H1 (cell line): ENCODE results near the gene GPSM1. TPM values are rescaled to one million over a fixed set of nuclear protein-coding genes. Genes with fewer than 3 reads are reported as not detected.

Source experiments
- CTCF ChIA-PET: fragments of 300-600 bp; sonication (Branson Sonifier 250); formaldehyde crosslinking; loops from one replicate; lab custom pipeline; 2021; ENCODE audit not compliant: partially characterized antibody; lab: Charles Lee
- POLR2A ChIA-PET: fragments of 300-600 bp; sonication (Branson Sonifier 250); formaldehyde crosslinking; loops from one replicate; lab custom pipeline; 2021; ENCODE audit warnings: inconsistent platforms; ENCODE audit not compliant: partially characterized antibody; lab: Charles Lee
- DNase-seq, 2 experiments: peaks; one replicate each; pipeline versions ENCODE4 v3.0.0 to v3.0.0-alpha.2; 2010 to 2022; ENCODE audit warnings: low spot score in 2 of 2, low read depth in 1 of 2, mixed read lengths in 1 of 2
- FAIRE-seq: peaks from 2 replicates; lab custom pipeline; 2011; peaks lifted over from hg19 to GRCh38; lab: Jason Lieb, UNC
- H2AFZ ChIP-seq: 2 replicates; pipeline ENCODE4 v1.8.1; 2012; ENCODE audit warnings: low read length, inconsistent platforms
- H2AK5ac ChIP-seq: 2 replicates; pipeline ENCODE4 v1.6.1; 2013; ENCODE audit warnings: low read depth, low read length
- H2BK120ac ChIP-seq: replicated peaks from 2 replicates; pipeline ENCODE3; 2013; ENCODE audit warnings: low read depth, low read length, inconsistent platforms
- H2BK12ac ChIP-seq: 2 replicates; pipeline ENCODE4 v1.6.1; 2013; ENCODE audit warnings: low read depth, low read length
- H2BK15ac ChIP-seq: 2 replicates; pipeline ENCODE4 v1.6.1; 2013; ENCODE audit warnings: low read length
- H2BK20ac ChIP-seq: 2 replicates; pipeline ENCODE4 v1.6.1; 2013; ENCODE audit warnings: low read length
- H2BK5ac ChIP-seq: 2 replicates; pipeline ENCODE4 v1.6.1; 2013; ENCODE audit warnings: low read depth, low read length
- H3K14ac ChIP-seq: 2 replicates; pipeline ENCODE4 v1.6.1; 2013; ENCODE audit warnings: inconsistent platforms; ENCODE audit not compliant: insufficient read length
- H3K18ac ChIP-seq: 2 replicates; pipeline ENCODE4 v1.6.1; 2013; ENCODE audit warnings: low read length; ENCODE audit errors: extremely low read depth
- H3K23ac ChIP-seq: 2 replicates; pipeline ENCODE4 v1.6.1; 2013; ENCODE audit warnings: inconsistent platforms; ENCODE audit not compliant: insufficient read length
- H3K23me2 ChIP-seq: 2 replicates; pipeline ENCODE4 v1.6.1; 2013; ENCODE audit warnings: low read depth, low read length
- H3K27ac ChIP-seq: 2 replicates; pipeline ENCODE4 v1.6.1; 2011; ENCODE audit warnings: low read depth, low read length, inconsistent platforms
- H3K27me3 ChIP-seq, 4 experiments: replicated peaks in 1 of 4; 1 replicate in 1 of 4; 2 replicates in 3 of 4; pipeline versions ENCODE4 v1.6.1 to v1.8.1; 2011 to 2013; ENCODE audit warnings: low read length in 3 of 4, mild to moderate bottlenecking in 3 of 4, inconsistent platforms in 2 of 4, mixed read lengths in 2 of 4, moderate library complexity in 1 of 4; ENCODE audit not compliant: control insufficient read depth in 3 of 4, insufficient read depth in 3 of 4; ENCODE audit errors: extremely low read depth in 1 of 4
- H3K36me3 ChIP-seq, 4 experiments: 2 replicates each; pipeline versions ENCODE4 v1.6.1 to v1.8.1; 2011 to 2013; ENCODE audit warnings: mild to moderate bottlenecking in 4 of 4, low read length in 3 of 4, moderate library complexity in 2 of 4, control low read depth in 1 of 4, inconsistent platforms in 1 of 4; ENCODE audit not compliant: insufficient read depth in 4 of 4, control insufficient read depth in 2 of 4
- H3K4ac ChIP-seq: replicated peaks from 2 replicates; pipeline ENCODE3; 2013; ENCODE audit warnings: low read length, low read depth, mixed read lengths, inconsistent platforms; ENCODE audit not compliant: insufficient read length
- H3K4me1 ChIP-seq, 4 experiments: replicated peaks in 1 of 4; 1 replicate in 1 of 4; 2 replicates in 3 of 4; pipeline versions ENCODE4 v1.6.1 to v1.8.1; 2011 to 2013; ENCODE audit warnings: low read length in 3 of 4, inconsistent platforms in 2 of 4, mixed read lengths in 1 of 4; ENCODE audit not compliant: insufficient read depth in 4 of 4, control insufficient read depth in 3 of 4
- H3K4me2 ChIP-seq, 2 experiments: 2 replicates each; pipeline versions ENCODE4 v1.6.1 to v1.8.1; 2011 to 2013; ENCODE audit warnings: low read depth in 2 of 2, low read length in 2 of 2, control low read depth in 1 of 2, inconsistent platforms in 1 of 2, mild to moderate bottlenecking in 1 of 2; ENCODE audit not compliant: insufficient read depth in 1 of 2
- H3K4me3 ChIP-seq, 4 experiments: fragments of 200-600, 300-600 bp in 1 of 4; sonication (generic), shearing (Covaris generic), sonication (Bioruptor Twin) in 1 of 4; 2 replicates each; pipeline versions ENCODE4 v1.5.1 to v1.8.1; 2011 to 2016; ENCODE audit warnings: low read length in 4 of 4, low read depth in 3 of 4, control low read depth in 2 of 4, inconsistent platforms in 2 of 4, mild to moderate bottlenecking in 2 of 4, mixed read lengths in 1 of 4, moderate library complexity in 1 of 4; ENCODE audit not compliant: insufficient read depth in 2 of 4; ENCODE audit errors: extremely low read depth in 1 of 4
- H3K56ac ChIP-seq: replicated peaks from 2 replicates; pipeline ENCODE3; 2013; ENCODE audit warnings: low read depth, mild to moderate bottlenecking, mixed read lengths, low read length, inconsistent platforms; ENCODE audit not compliant: insufficient read length
- H3K79me1 ChIP-seq: 2 replicates; pipeline ENCODE4 v1.6.1; 2013; ENCODE audit warnings: low read depth, low read length, control low read depth
- H3K79me2 ChIP-seq, 2 experiments: 2 replicates each; pipeline versions ENCODE4 v1.6.1 to v1.8.1; 2012 to 2013; ENCODE audit warnings: low read length in 2 of 2, mild to moderate bottlenecking in 2 of 2, inconsistent platforms in 1 of 2; ENCODE audit not compliant: insufficient read depth in 2 of 2, control insufficient read depth in 1 of 2
- H3K9ac ChIP-seq, 4 experiments: replicated peaks in 1 of 4; 1 replicate in 1 of 4; 2 replicates in 3 of 4; pipeline versions ENCODE4 v1.6.1 to v1.8.1; 2011 to 2013; ENCODE audit warnings: low read depth in 3 of 4, low read length in 3 of 4, control low read depth in 2 of 4, mild to moderate bottlenecking in 2 of 4, moderate library complexity in 2 of 4, inconsistent platforms in 1 of 4; ENCODE audit errors: extremely low read depth in 1 of 4
- H3K9me3 ChIP-seq, 2 experiments: 2 replicates each; pipeline versions ENCODE4 v1.6.1 to v1.8.1; 2012 to 2013; ENCODE audit warnings: mild to moderate bottlenecking in 2 of 2, moderate library complexity in 2 of 2, control low read depth in 1 of 2, inconsistent platforms in 1 of 2, low read depth in 1 of 2, low read length in 1 of 2, mixed read lengths in 1 of 2; ENCODE audit not compliant: insufficient read depth in 2 of 2
- H4K20me1 ChIP-seq, 2 experiments: replicated peaks in 1 of 2; 2 replicates each; pipeline versions ENCODE3 to v1.8.1; 2011 to 2013; ENCODE audit warnings: inconsistent platforms in 2 of 2, low read length in 2 of 2, mild to moderate bottlenecking in 1 of 2; ENCODE audit not compliant: insufficient read depth in 2 of 2, control insufficient read depth in 1 of 2
- H4K5ac ChIP-seq: 2 replicates; pipeline ENCODE4 v1.6.1; 2013; ENCODE audit warnings: low read length, low read depth, mixed read lengths, inconsistent platforms; ENCODE audit not compliant: insufficient read length
- H4K8ac ChIP-seq: 2 replicates; pipeline ENCODE4 v1.8.0; 2013; ENCODE audit warnings: mild to moderate bottlenecking, moderate library complexity, low read length, inconsistent platforms; ENCODE audit not compliant: insufficient read depth; ENCODE audit errors: extremely low read depth
- H4K91ac ChIP-seq: replicated peaks from 2 replicates; pipeline ENCODE3; 2013; ENCODE audit warnings: low read length, mixed read lengths, inconsistent platforms; ENCODE audit not compliant: insufficient read length
- ATF3 ChIP-seq: IDR thresholded peaks from 2 replicates; pipeline ENCODE4 v1.6.1; 2011; ENCODE audit warnings: low read depth, mild to moderate bottlenecking, low read length; ENCODE audit not compliant: insufficient read depth
- POLR2A ChIP-seq, 2 experiments: IDR thresholded peaks; 1 replicate in 1 of 2; 2 replicates in 1 of 2; pipeline ENCODE4 v1.6.1; 2011; ENCODE audit warnings: low read depth in 2 of 2, low read length in 2 of 2, mild to moderate bottlenecking in 2 of 2; ENCODE audit errors: control extremely low read depth in 1 of 2
- RNF2 ChIP-seq: fragments of 200-900, 300-1000 bp; sonication (generic); IDR thresholded peaks from 2 replicates; pipeline ENCODE4 v1.7.1; 2016; ENCODE audit warnings: borderline replicate concordance, low read depth, mild to moderate bottlenecking, antibody characterized with exemption, low read length; ENCODE audit not compliant: poor library complexity, severe bottlenecking; ENCODE audit errors: missing control alignments
- SAP30 ChIP-seq: fragments of 300-600 bp; sonication (generic); IDR thresholded peaks from 2 replicates; pipeline ENCODE4 v1.7.1; 2012; ENCODE audit warnings: low read length, moderate library complexity, mild to moderate bottlenecking, inconsistent platforms; ENCODE audit not compliant: insufficient read depth, insufficient replicate concordance
- TBP ChIP-seq: IDR thresholded peaks from 2 replicates; pipeline ENCODE4 v1.6.1; 2011; ENCODE audit warnings: low read depth, low read length, improper control_type of control experiment
- WGBS, 2 experiments: shearing (Covaris generic) in 1 of 2; methylation state at CpG; one replicate each; pipeline versions ENCODE4 v1.1.6 to v1.1.7; 2013 to 2015; ENCODE audit warnings: low lambda C conversion rate in 2 of 2, mixed read lengths in 2 of 2, inconsistent platforms in 1 of 2, low coverage in 1 of 2, missing lambda C conversion rate in 1 of 2; ENCODE audit not compliant: insufficient replicate concordance in 2 of 2, insufficient coverage in 1 of 2, insufficient read length in 1 of 2; ENCODE audit errors: extremely low coverage in 1 of 2, missing lambda C conversion rate in 1 of 2; 5-methylcytosine and 5-hydroxymethylcytosine counted together
- polyA plus RNA-seq, 7 experiments: library from polyadenylated mRNA; depleted of rRNA in 3 of 7; stranded (reverse) in 5 of 7; unstranded in 2 of 7; fragments of >200 nt in 5 of 7; fragments of 200-250 nt in 2 of 7; gene quantifications; 1 replicate in 5 of 7; 2 replicates in 1 of 7; 4 replicates in 1 of 7; pipeline versions ENCODE4 v1.2.1 to v1.2.3, GENCODE V29; 2011 to 2013; ENCODE audit warnings: missing spikeins in 2 of 7, mixed read lengths in 2 of 7
- total RNA-seq: library from RNA; stranded (reverse); fragmentation: NEBNext Ultra II Directional; extraction: Animal tissue kit (Norgen Biotek cat#: 25700); gene quantifications from 2 replicates; pipeline ENCODE4 v1.2.1, GENCODE V29; 2021

The GPSM1 gene
- total and polyA plus RNA-seq, 2 of the 8 experiments (the other 6 are each of a cell fraction or from before 2014, with no cell fraction given), result 12.8 to 18.0 TPM

- DNase-seq, result no peak
- Histone ChIP-seq H3K4me3 (no peak overlapping the region), H4K5ac (no peak overlapping the region), H3K18ac (no peak overlapping the region), H3K79me2 (no peaks in the 10 kb centered on the region), H4K91ac (no peak overlapping the region), H2BK15ac (no peak overlapping the region), H4K8ac (no peak overlapping the region), H2BK120ac (no peak overlapping the region), H3K36me3 (peaks cover 0 to 4% (median 0%) of the 10 kb centered on the region in 4 experiments; a peak in 2 of 8 replicates), H3K27ac (no peak overlapping the region), H2BK12ac (no peak overlapping the region), H3K27me3 (no peaks in the 10 kb centered on the region), H2AFZ (no peak overlapping the region), H3K56ac (no peak overlapping the region), H2BK20ac (no peak overlapping the region), H4K20me1 (peaks cover 0 to 1% of the 10 kb centered on the region in 2 experiments), H3K79me1 (0 out of 2 replicates have a peak, but pooled peaks cover 2% of the 10 kb centered on the region), H3K9me3 (no peaks in the 10 kb centered on the region), H3K14ac (no peak overlapping the region), H2BK5ac (no peak overlapping the region), H3K4ac (no peak overlapping the region), H3K9ac (no peak overlapping the region), H3K4me2 (no peak overlapping the region), H3K23ac (no peak overlapping the region), H3K4me1 (peaks cover 0 to 12% (median 7%) of the 10 kb centered on the region in 4 experiments; a peak in 6 of 7 replicates), H2AK5ac (no peak overlapping the region), H3K23me2 (no peaks in the 10 kb centered on the region; the same call in 1 of the 2 replicates)
- ChIA-PET POLR2A (interaction anchor here (1.1 to 1.3 kb wide), 2 partner anchors 28 to 30 kb away, joined by 4 read pairs; no protein-coding TSS in a partner anchor), CTCF (interaction anchor here (1.0 to 3.0 kb wide), 7 partner anchors 11 to 86 kb away, joined by 3 to 8 read pairs (median 5); partner anchors contain the start of gene GPSM1)
- no peak for FAIRE-seq
- WGBS, 2 experiments, result 94% methylated on average over 25 of the region's 25 CpGs; no CpG with 5 or more reads in 1 of the 2 experiments
- TF ChIP-seq TBP (no peak), ATF3 (no peak), POLR2A (IDR thresholded peaks at IDR 0.05; ENCODE audit: control extremely low read depth in 1 of 2, low read depth in 2 of 2, low read length in 2 of 2) (no peak), SAP30 (no peak), RNF2 (no peak)
These were observed 11.2 kb downstream of the GPSM1 start for GRCh38 chr9:136338511-136338910.
